ENCODE results near the gene CLEC4G.

GRCh38 chr19:7766535-7766934 is 34.6 kb upstream of the CLEC4G start:
- TF ChIP-seq EHMT2 (IDR thresholded peaks at IDR 0.05; ENCODE audit: low read depth) (no peak), MAZ (IDR thresholded peaks at IDR 0.05; ENCODE audit: borderline replicate concordance, low read depth, low read length) (no peak)
